ENCODE data around the gene SWT1. TPM values are rescaled to one million over a fixed set of nuclear protein-coding genes. Genes with fewer than 3 reads are reported as not detected.

The SWT1 gene
- total RNA-seq, 4 donors from 2014 or later: 1.9 to 6.5 (median 3.5) TPM

- Histone ChIP-seq H3K4me3 (no peak overlapping the region), H3K36me3 (no peaks in the 10 kb centered on the region), H3K4me1 (peaks cover 0 to 8% (median 0%) of the 10 kb centered on the region in 3 donors), H3K27ac (no peak overlapping the region), H3K27me3 (no peaks in the 10 kb centered on the region), H3K9me3 (no peaks in the 10 kb centered on the region)
- intact Hi-C loops (cut with DNase I): no loop called here
- DNase-seq: no peak
- TF ChIP-seq CTCF (IDR thresholded peaks at IDR 0.05): no peak
- no peak for TF ChIP-seq POLR2A (IDR thresholded peaks at IDR 0.05)
- WGBS, 2 donors: 51 to 69% methylated on average over 4 of the region's 4 CpGs
Observed at GRCh38 chr1:185337246-185337645, 180.3 kb downstream of the SWT1 start.

- Histone ChIP-seq H3K9me3 (no peaks in the 10 kb centered on the region), H3K27me3 (no peaks in the 10 kb centered on the region), H3K27ac (peak overlapping the region in 2 of 4 donors; percentile 44 to 63), H3K4me3 (no peak overlapping the region), H3K36me3 (no peaks in the 10 kb centered on the region), H3K4me1 (peaks cover 0 to 8% (median 0%) of the 10 kb centered on the region in 3 donors)
- WGBS, 2 donors: 75 to 79% methylated on average over 8 of the region's 8 CpGs
- intact Hi-C loops (cut with DNase I): no loop called here
- TF ChIP-seq POLR2A (IDR thresholded peaks at IDR 0.05) (no peak), CTCF (IDR thresholded peaks at IDR 0.05) (no peak)
- DNase-seq: no peak
Observed at GRCh38 chr1:185338719-185339622, 182.0 kb downstream of the SWT1 start.

GRCh38 chr1:185341196-185341781, 184.3 kb downstream of the SWT1 start:
- Histone ChIP-seq H3K27ac (no peak overlapping the region), H3K36me3 (no peaks in the 10 kb centered on the region), H3K27me3 (no peaks in the 10 kb centered on the region), H3K9me3 (no peaks in the 10 kb centered on the region), H3K4me1 (peaks cover 0 to 8% (median 0%) of the 10 kb centered on the region in 3 donors), H3K4me3 (no peak overlapping the region)
- DNase-seq: no peak
- TF ChIP-seq POLR2A (IDR thresholded peaks at IDR 0.05): no peak
- TF ChIP-seq CTCF (IDR thresholded peaks at IDR 0.05): no peak
- intact Hi-C loops (cut with DNase I): no loop called here

Small RNA genes within 50 kb of the gene (small RNA-seq; reads per million reads assigned to genes)
- 0 reads per million in 4 donors for gene RF00019

Other genes starting within 250 kb of the SWT1 start
- gene NIBAN1, start 182.7 kb upstream of the SWT1 start, total RNA-seq: 100 to 1,000 TPM in 1 of 4 donors, 10 to 100 TPM in 3; 23.8 to 146 (median 54.2) TPM
- 10 to 100 TPM; 11.9 to 15.3 (median 13.0) TPM for gene RNF2, start 111.6 kb upstream of the SWT1 start, total RNA-seq
- 10 to 100 TPM in 3 of 4 donors, 1 to 10 TPM in 1; 7.9 to 29.9 (median 15.3) TPM for gene TRMT1L, start 214 bp upstream of the SWT1 start, total RNA-seq
- 10 to 100 TPM; 42.1 to 98.4 (median 52.5) TPM for gene IVNS1ABP, start 160.1 kb downstream of the SWT1 start, total RNA-seq